Stimulated activated CD8-positive, alpha-beta memory T cell treated with anti-CD3 and anti-CD28 coated beads, Interleukin-4, amount 100 ng/mL, for 48 hours (primary cell): ENCODE data around the gene NEDD4L.

Experiments used
- DNase-seq: peaks from one replicate; pipeline ENCODE4 v3.0.0-alpha.2; 2020

Gene NEDD4L

DNA sequence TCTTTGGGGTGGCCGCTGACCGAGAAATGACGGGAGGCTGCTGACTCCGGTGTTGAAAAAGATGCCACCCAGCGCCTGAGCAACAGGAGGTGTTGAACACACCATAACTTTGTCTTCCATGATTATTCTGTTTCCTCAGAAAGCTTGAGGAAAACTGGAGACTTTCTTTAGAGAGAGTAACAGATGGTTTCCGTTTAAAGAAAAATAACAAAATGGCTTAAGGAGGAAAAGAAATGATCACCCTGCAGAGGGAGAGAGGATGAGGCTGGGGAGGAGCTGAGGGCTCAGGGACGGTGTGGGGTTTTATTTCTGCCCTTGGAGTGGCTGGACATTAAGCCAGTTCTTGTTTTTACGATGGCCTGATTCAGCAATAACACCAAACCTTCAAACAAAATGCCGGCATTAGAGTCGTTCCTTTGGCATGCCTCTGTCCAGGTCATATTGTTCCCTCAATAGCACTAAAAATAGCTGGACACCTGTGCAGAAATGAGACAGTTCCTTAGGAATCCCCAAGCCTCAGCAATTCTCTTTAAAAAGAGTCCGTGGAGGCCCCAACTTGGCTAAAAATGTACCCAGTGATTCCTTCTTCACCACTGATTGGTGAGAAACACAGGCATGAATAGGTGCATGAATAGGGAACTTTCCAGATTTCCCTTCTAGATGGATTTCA lies 402.5 kb downstream of the NEDD4L start:
- no peak for DNase-seq

DNA sequence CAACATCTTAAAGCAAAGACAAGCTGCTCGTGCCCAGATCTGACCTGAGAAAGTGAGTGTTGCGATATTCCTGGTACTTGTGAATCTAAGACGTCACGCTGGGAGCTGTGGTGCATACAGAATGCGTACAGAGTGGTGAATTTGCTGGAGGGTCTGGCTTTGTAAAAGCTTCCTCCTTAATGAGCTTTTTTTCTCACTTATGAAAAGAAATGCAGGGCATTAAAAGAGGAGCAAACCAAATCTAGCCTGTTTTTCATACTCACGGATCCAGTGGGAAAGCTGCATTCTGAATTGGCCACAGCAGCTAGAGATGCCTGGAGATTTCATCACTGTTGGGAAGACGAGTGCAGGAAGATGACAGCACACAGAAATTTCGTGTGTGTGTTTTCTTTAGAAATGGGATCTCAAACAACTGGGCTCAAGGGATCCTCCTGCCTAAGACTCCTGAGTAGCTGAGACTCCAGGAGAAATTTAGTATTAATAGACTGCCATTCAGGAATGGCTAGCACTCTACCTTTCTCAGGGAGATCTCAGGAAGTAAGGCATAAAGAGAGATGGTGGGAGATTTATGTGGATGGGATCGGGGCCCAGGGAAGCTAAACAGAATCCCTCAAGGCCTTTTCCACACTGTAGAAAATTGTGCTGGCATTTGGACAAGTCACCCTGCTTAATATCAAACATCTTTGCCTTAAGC lies 403.5 kb downstream of the NEDD4L start:
- DNase-seq: no peak

DNA sequence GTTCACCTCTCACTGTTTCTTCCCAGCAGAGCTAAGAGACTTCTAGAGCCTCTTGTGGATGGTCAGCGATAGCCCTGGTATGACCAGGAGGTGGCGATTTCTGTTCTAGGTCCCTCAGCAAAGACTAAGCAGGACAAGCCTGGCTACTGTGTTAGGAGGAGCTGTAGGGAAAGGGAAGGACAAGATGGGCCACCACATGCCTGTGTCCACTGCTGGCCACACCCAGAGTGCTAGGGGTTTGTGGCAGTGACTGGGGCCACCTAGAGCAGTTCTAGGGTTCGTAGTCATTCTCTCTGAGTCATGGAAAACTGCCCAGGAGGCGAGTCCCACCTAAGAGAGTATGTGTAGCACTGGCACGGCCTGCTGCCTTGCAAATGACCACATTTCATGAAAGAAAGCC lies 405.4 kb downstream of the NEDD4L start:
- DNase-seq: no peak
